Astrocyte of the cerebellum (primary cell): ENCODE measurements around the gene SH2D4B.

Experiments used
- DNase-seq: peaks from one replicate; pipeline ENCODE4 v3.0.0-alpha.2; 2011; ENCODE audit warnings: low read depth
- H3K4me3 ChIP-seq: 2 replicates; pipeline ENCODE4 v1.5.1; 2011; ENCODE audit warnings: mild to moderate bottlenecking, low read depth, low read length, moderate library complexity
- in situ Hi-C: cut with HindIII; loops from 2 replicates; pipeline ENCODE4 v1.10.0; 2017; ENCODE audit warnings: low sequenced_read_pairs
- TF ChIP-seq, protein P1 (sequence below): IDR thresholded peaks from 2 replicates; pipeline ENCODE4 v1.5.1; 2012; ENCODE audit warnings: low read length, low read depth, moderate library complexity, mild to moderate bottlenecking; ENCODE audit errors: missing control alignments

The SH2D4B gene

DNA sequence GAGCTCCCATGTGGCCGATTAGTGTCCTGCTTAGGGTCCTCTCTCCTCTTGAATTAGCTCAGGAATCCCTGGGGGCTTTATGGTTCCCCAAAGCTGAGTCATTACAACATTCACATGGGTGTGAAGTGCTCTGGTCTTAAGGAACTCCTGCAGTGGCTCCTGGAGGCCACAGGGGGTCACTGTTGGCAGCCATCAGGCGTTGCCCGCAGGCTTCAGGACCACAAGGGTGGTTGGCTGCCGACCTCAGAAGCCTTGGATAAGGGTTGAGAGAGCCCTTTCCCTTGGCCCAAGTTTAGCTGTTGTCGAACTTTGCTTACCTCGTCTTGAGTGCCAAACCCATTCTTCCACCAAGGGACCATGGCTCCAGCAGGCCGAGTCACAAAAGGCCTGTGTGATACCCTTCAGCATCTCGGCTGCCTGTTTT, 61.7 kb downstream of the SH2D4B start:
- no peak overlapping the region for H3K4me3 ChIP-seq
- no peak for DNase-seq
- TF ChIP-seq, protein P1, sequence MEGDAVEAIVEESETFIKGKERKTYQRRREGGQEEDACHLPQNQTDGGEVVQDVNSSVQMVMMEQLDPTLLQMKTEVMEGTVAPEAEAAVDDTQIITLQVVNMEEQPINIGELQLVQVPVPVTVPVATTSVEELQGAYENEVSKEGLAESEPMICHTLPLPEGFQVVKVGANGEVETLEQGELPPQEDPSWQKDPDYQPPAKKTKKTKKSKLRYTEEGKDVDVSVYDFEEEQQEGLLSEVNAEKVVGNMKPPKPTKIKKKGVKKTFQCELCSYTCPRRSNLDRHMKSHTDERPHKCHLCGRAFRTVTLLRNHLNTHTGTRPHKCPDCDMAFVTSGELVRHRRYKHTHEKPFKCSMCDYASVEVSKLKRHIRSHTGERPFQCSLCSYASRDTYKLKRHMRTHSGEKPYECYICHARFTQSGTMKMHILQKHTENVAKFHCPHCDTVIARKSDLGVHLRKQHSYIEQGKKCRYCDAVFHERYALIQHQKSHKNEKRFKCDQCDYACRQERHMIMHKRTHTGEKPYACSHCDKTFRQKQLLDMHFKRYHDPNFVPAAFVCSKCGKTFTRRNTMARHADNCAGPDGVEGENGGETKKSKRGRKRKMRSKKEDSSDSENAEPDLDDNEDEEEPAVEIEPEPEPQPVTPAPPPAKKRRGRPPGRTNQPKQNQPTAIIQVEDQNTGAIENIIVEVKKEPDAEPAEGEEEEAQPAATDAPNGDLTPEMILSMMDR: peak; percentile 59
- in situ Hi-C loops: no loop called here

GRCh38 chr10:80600256-80600655, 62.6 kb downstream of the SH2D4B start:
- DNase-seq: no peak
- in situ Hi-C loops: no loop called here
- TF ChIP-seq, protein P1: no peak
- no peak overlapping the region for H3K4me3 ChIP-seq

GRCh38 chr10:80602881-80603280, 65.2 kb downstream of the SH2D4B start:
- in situ Hi-C loops: no loop called here
- TF ChIP-seq, protein P1: no peak
- H3K4me3 ChIP-seq: no peak overlapping the region
- DNase-seq: no peak

- no peak overlapping the region for H3K4me3 ChIP-seq
- DNase-seq: no peak
- in situ Hi-C loops: no loop called here
- TF ChIP-seq, protein P1: no peak
Observed at GRCh38 chr10:80603516-80603915, 65.8 kb downstream of the SH2D4B start.

DNA sequence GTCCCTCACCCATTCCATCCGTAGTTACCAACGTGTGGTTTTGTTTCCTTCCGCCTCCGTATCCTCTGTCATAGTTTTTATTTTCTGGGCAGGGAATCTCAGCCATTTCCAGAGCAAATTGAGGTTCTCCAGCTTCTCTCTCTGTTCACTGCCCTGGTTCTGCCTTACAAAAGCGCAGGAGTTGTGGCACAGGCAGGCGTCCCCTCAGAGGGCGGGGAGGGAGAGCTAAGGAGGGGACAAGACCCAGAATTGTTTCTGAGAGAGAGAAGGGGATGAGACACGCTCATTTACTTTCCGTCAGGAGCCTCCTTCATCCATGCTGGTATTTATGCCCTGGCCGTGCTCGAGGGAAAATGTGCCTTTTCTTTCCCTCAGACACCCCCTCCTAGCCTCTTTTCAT, 71.0 kb downstream of the SH2D4B start:
- TF ChIP-seq, protein P1: no peak
- DNase-seq: no peak
- no peak overlapping the region for H3K4me3 ChIP-seq
- in situ Hi-C loops: no loop called here

DNA sequence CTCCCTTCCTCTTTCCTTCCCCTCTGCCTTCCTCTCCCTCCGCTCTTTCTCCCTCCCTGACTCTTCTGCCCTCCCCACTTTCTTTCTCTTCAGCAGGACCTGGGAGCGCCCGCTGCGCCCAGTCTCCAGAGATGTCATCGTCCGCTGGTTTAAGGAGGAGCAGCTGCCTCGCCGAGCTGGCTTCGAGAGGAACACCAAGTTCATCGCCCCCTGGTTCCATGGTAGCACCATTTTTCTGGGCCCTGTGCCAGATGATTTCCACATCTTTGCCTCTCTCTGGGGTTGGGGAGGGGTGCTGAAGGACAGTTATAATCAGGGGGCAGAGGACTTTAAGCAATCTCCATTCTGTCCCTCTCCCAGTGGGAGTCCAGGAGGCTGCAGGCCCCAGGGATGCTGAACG, 71.6 kb downstream of the SH2D4B start:
- DNase-seq: no peak
- in situ Hi-C loops: no loop called here

More for the DNA sequence above, 71.6 kb downstream of the SH2D4B start:
- no peak overlapping the region for H3K4me3 ChIP-seq
- TF ChIP-seq, protein P1: no peak
